Activated T-cell treated with anti-CD3 and anti-CD28 coated beads, Interleukin-2, amount 50 U/mL, for 72 hours (primary cell): ENCODE measurements around the gene TAF11L14. TPM values are rescaled to one million over a fixed set of nuclear protein-coding genes. Genes with fewer than 3 reads are reported as not detected.

Experiments
- total RNA-seq, 2 donors: library from RNA; stranded (reverse); gene quantifications; one replicate each; pipeline ENCODE4 v1.2.3, GENCODE V29; 2022

TAF11L14 gene
- total RNA-seq, 2 donors from 2014 or later, result not detected

Other genes starting within 250 kb of the TAF11L14 start
- gene TAF11L2, start 136.2 kb upstream of the TAF11L14 start, total RNA-seq, result not detected
- not detected for gene TAF11L3, start 116.1 kb upstream of the TAF11L14 start, total RNA-seq
- not detected for gene TAF11L4, start 112.7 kb upstream of the TAF11L14 start, total RNA-seq
- gene TAF11L5, start 109.2 kb upstream of the TAF11L14 start, total RNA-seq, result not detected
- not detected for gene TAF11L6, start 105.8 kb upstream of the TAF11L14 start, total RNA-seq
- not detected for gene TAF11L7, start 48.7 kb upstream of the TAF11L14 start, total RNA-seq
- not detected for gene TAF11L8, start 43.5 kb upstream of the TAF11L14 start, total RNA-seq
- not detected for gene TAF11L9, start 40.1 kb upstream of the TAF11L14 start, total RNA-seq
- not detected for gene TAF11L10, start 36.6 kb upstream of the TAF11L14 start, total RNA-seq
- gene TAF11L11, start 30.3 kb upstream of the TAF11L14 start, total RNA-seq, result not detected
- not detected for gene TAF11L12, start 24.1 kb upstream of the TAF11L14 start, total RNA-seq
- gene TAF11L13, start 2.4 kb upstream of the TAF11L14 start, total RNA-seq, result not detected